HUES6 (cell line): ENCODE data around the gene KLRG1.

Source experiments
- H3K27ac ChIP-seq: 2 replicates; pipeline ENCODE4 v1.7.0; 2013; ENCODE audit warnings: low read depth, mild to moderate bottlenecking, low read length, inconsistent platforms
- H3K27me3 ChIP-seq: 2 replicates; pipeline ENCODE4 v1.6.1; 2013; ENCODE audit warnings: low read length; ENCODE audit not compliant: control insufficient read depth, insufficient read depth
- H3K36me3 ChIP-seq: 2 replicates; pipeline ENCODE4 v1.6.1; 2013; ENCODE audit warnings: low read length; ENCODE audit not compliant: control insufficient read depth, insufficient read depth
- H3K4me1 ChIP-seq: 2 replicates; pipeline ENCODE4 v1.6.1; 2013; ENCODE audit warnings: low read length; ENCODE audit not compliant: control insufficient read depth, insufficient read depth
- H3K4me3 ChIP-seq: 2 replicates; pipeline ENCODE4 v1.5.1; 2013; ENCODE audit warnings: low read depth, low read length
- H3K9ac ChIP-seq: one replicate; pipeline ENCODE4 v1.6.1; 2013; ENCODE audit warnings: mild to moderate bottlenecking, low read length
- H3K9me3 ChIP-seq: 2 replicates; pipeline ENCODE4 v1.6.1; 2013; ENCODE audit warnings: low read depth, low read length; ENCODE audit not compliant: control insufficient read depth, insufficient read depth

Gene KLRG1

GRCh38 chr12:8953773-8954402, 35.5 kb upstream of the KLRG1 start:
- no peak overlapping the region for H3K27ac ChIP-seq
- H3K36me3 ChIP-seq: peaks cover 6% of the 10 kb centered on the region; the same call in 1 of the 2 replicates
- peaks cover 21% of the 10 kb centered on the region for H3K9me3 ChIP-seq
- no peaks in the 10 kb centered on the region for H3K27me3 ChIP-seq
- no peak overlapping the region for H3K9ac ChIP-seq
- H3K4me3 ChIP-seq: no peak overlapping the region
- H3K4me1 ChIP-seq: peaks cover 3% of the 10 kb centered on the region; the same call in 1 of the 2 replicates

GRCh38 chr12:8956073-8956472, 33.3 kb upstream of the KLRG1 start:
- no peaks in the 10 kb centered on the region for H3K4me1 ChIP-seq
- H3K9ac ChIP-seq: no peak overlapping the region
- H3K27ac ChIP-seq: no peak overlapping the region
- H3K4me3 ChIP-seq: no peak overlapping the region
- peaks cover 21% of the 10 kb centered on the region for H3K9me3 ChIP-seq
- H3K36me3 ChIP-seq: peaks cover 6% of the 10 kb centered on the region; the same call in 1 of the 2 replicates
- H3K27me3 ChIP-seq: no peaks in the 10 kb centered on the region

- H3K27me3 ChIP-seq: no peaks in the 10 kb centered on the region
- no peak overlapping the region for H3K4me3 ChIP-seq
- peaks cover 21% of the 10 kb centered on the region for H3K9me3 ChIP-seq
- H3K9ac ChIP-seq: no peak overlapping the region
- no peak overlapping the region for H3K27ac ChIP-seq
- H3K4me1 ChIP-seq: no peaks in the 10 kb centered on the region
- H3K36me3 ChIP-seq: peaks cover 6% of the 10 kb centered on the region; the same call in 1 of the 2 replicates
Measured at GRCh38 chr12:8956772-8957171, 32.6 kb upstream of the KLRG1 start.

GRCh38 chr12:8957561-8957960, 31.8 kb upstream of the KLRG1 start:
- H3K27ac ChIP-seq: no peak overlapping the region
- H3K36me3 ChIP-seq: peaks cover 6% of the 10 kb centered on the region; the same call in 1 of the 2 replicates
- H3K4me1 ChIP-seq: no peaks in the 10 kb centered on the region
- no peak overlapping the region for H3K4me3 ChIP-seq
- H3K27me3 ChIP-seq: no peaks in the 10 kb centered on the region
- no peak overlapping the region for H3K9ac ChIP-seq
- H3K9me3 ChIP-seq: peaks cover 20% of the 10 kb centered on the region

- Histone ChIP-seq H3K4me3 (no peak overlapping the region), H3K27me3 (no peaks in the 10 kb centered on the region), H3K9me3 (peaks cover 15% of the 10 kb centered on the region), H3K4me1 (no peaks in the 10 kb centered on the region), H3K27ac (no peak overlapping the region), H3K36me3 (peaks cover 6% of the 10 kb centered on the region; the same call in 1 of the 2 replicates), H3K9ac (no peak overlapping the region)
Measured at GRCh38 chr12:8958066-8958465, 31.3 kb upstream of the KLRG1 start.

- Histone ChIP-seq H3K27ac (no peak overlapping the region), H3K27me3 (no peaks in the 10 kb centered on the region), H3K4me1 (no peaks in the 10 kb centered on the region), H3K4me3 (no peak overlapping the region), H3K9me3 (peaks cover 6% of the 10 kb centered on the region), H3K9ac (no peak overlapping the region), H3K36me3 (peaks cover 2% of the 10 kb centered on the region; the same call in 1 of the 2 replicates)
Measured at GRCh38 chr12:8960176-8960575, 29.2 kb upstream of the KLRG1 start.

- H3K27me3 ChIP-seq: no peaks in the 10 kb centered on the region
- H3K4me3 ChIP-seq: no peak overlapping the region
- no peaks in the 10 kb centered on the region for H3K36me3 ChIP-seq
- H3K4me1 ChIP-seq: no peaks in the 10 kb centered on the region
- H3K9ac ChIP-seq: no peak overlapping the region
- peaks cover 19% of the 10 kb centered on the region for H3K9me3 ChIP-seq
- no peak overlapping the region for H3K27ac ChIP-seq
Measured at GRCh38 chr12:8968761-8969160, 20.6 kb upstream of the KLRG1 start.

- Histone ChIP-seq H3K27ac (no peak overlapping the region), H3K9me3 (peaks cover 19% of the 10 kb centered on the region), H3K4me1 (no peaks in the 10 kb centered on the region), H3K36me3 (no peaks in the 10 kb centered on the region), H3K9ac (no peak overlapping the region), H3K27me3 (no peaks in the 10 kb centered on the region), H3K4me3 (no peak overlapping the region)
Measured at GRCh38 chr12:8969861-8970411, 19.4 kb upstream of the KLRG1 start.

- peaks cover 19% of the 10 kb centered on the region for H3K9me3 ChIP-seq
- no peaks in the 10 kb centered on the region for H3K36me3 ChIP-seq
- no peak overlapping the region for H3K9ac ChIP-seq
- H3K4me1 ChIP-seq: no peaks in the 10 kb centered on the region
- H3K4me3 ChIP-seq: no peak overlapping the region
- H3K27me3 ChIP-seq: no peaks in the 10 kb centered on the region
- H3K27ac ChIP-seq: no peak overlapping the region
Measured at GRCh38 chr12:8970432-8970831, 18.9 kb upstream of the KLRG1 start.

GRCh38 chr12:8980137-8980536, 9.2 kb upstream of the KLRG1 start:
- Histone ChIP-seq H3K9ac (no peak overlapping the region), H3K9me3 (no peaks in the 10 kb centered on the region), H3K27ac (no peak overlapping the region), H3K4me3 (no peak overlapping the region), H3K36me3 (no peaks in the 10 kb centered on the region), H3K27me3 (no peaks in the 10 kb centered on the region), H3K4me1 (no peaks in the 10 kb centered on the region)

GRCh38 chr12:8985213-8985754, 4.1 kb upstream of the KLRG1 start:
- Histone ChIP-seq H3K36me3 (no peaks in the 10 kb centered on the region), H3K4me3 (no peak overlapping the region), H3K4me1 (no peaks in the 10 kb centered on the region), H3K9me3 (no peaks in the 10 kb centered on the region), H3K27me3 (no peaks in the 10 kb centered on the region), H3K9ac (no peak overlapping the region), H3K27ac (no peak overlapping the region)
